SK-N-SH (cell line): ENCODE measurements around the gene CDC34. TPM values are rescaled to one million over a fixed set of nuclear protein-coding genes. Genes with fewer than 3 reads are reported as not detected.

Source experiments
- CTCF ChIA-PET: fragments of 300-600, 350-600 bp; formaldehyde crosslinking; extraction: SDS; loops from one replicate; lab custom pipeline; 2021; lab: Yijun Ruan, JAX
- POLR2A ChIA-PET: fragments of 350-600 bp; sonication (Branson Sonifier 250); formaldehyde crosslinking; extraction: SDS; loops from one replicate; lab custom pipeline; 2020; ENCODE audit warnings: antibody characterized with exemption, inconsistent platforms; lab: Yijun Ruan, JAX
- DNase-seq: peaks from one replicate; pipeline ENCODE4 v3.0.0; 2012
- H2AFZ ChIP-seq: fragments of 200-600 bp; sonication (generic); 2 replicates; pipeline ENCODE4 v1.8.1; 2016; ENCODE audit warnings: antibody characterized with exemption, mild to moderate bottlenecking, low read depth
- H3F3A ChIP-seq: fragments of 200-600 bp; sonication (generic); replicated peaks from 2 replicates; pipeline ENCODE3; 2016; ENCODE audit warnings: antibody characterized with exemption, mild to moderate bottlenecking; ENCODE audit not compliant: insufficient read depth
- H3K27ac ChIP-seq, 2 experiments: fragments of 200-500 bp in 1 of 2; fragments of 200-600 bp in 1 of 2; sonication (Bioruptor generic) in 1 of 2; sonication (generic), shearing (Covaris generic) in 1 of 2; 2 replicates each; pipeline versions ENCODE4 v1.5.1 to v1.6.1; 2014 to 2016; ENCODE audit warnings: low read depth in 2 of 2, inconsistent platforms in 1 of 2, low read length in 1 of 2, mild to moderate bottlenecking in 1 of 2, mixed read lengths in 1 of 2
- H3K27me3 ChIP-seq: fragments of 200-600 bp; sonication (generic), shearing (Covaris generic); 2 replicates; pipeline ENCODE4 v1.6.1; 2016; ENCODE audit warnings: mixed run types; ENCODE audit not compliant: insufficient read depth
- H3K36me3 ChIP-seq, 2 experiments: fragments of 200-500 bp in 1 of 2; fragments of 200-600 bp in 1 of 2; sonication (Bioruptor generic) in 1 of 2; sonication (generic) in 1 of 2; replicated peaks in 1 of 2; 2 replicates each; pipeline versions ENCODE3 to v1.5.1; 2014 to 2016; ENCODE audit warnings: low read length in 1 of 2, mild to moderate bottlenecking in 1 of 2; ENCODE audit not compliant: insufficient read depth in 2 of 2, control insufficient read depth in 1 of 2
- H3K4me1 ChIP-seq, 2 experiments: fragments of 200-500 bp in 1 of 2; fragments of 200-600 bp in 1 of 2; sonication (Bioruptor generic) in 1 of 2; sonication (generic), shearing (Covaris generic) in 1 of 2; 2 replicates each; pipeline versions ENCODE4 v1.5.1 to v1.6.1; 2014 to 2016; ENCODE audit warnings: low read depth in 1 of 2, low read length in 1 of 2, mixed run types in 1 of 2; ENCODE audit not compliant: insufficient read depth in 2 of 2, control insufficient read depth in 1 of 2
- H3K4me2 ChIP-seq: fragments of 200-600 bp; sonication (generic), shearing (Covaris generic); 2 replicates; pipeline ENCODE4 v1.6.1; 2017; ENCODE audit warnings: mixed run types
- H3K4me3 ChIP-seq, 2 experiments: fragments of 200-500 bp in 1 of 2; fragments of 200-600 bp in 1 of 2; sonication (Bioruptor generic) in 1 of 2; sonication (generic), shearing (Covaris generic) in 1 of 2; 2 replicates each; pipeline versions ENCODE4 v1.5.1 to v1.8.1; 2014 to 2016; ENCODE audit warnings: low read depth in 2 of 2, inconsistent platforms in 1 of 2, low read length in 1 of 2, mild to moderate bottlenecking in 1 of 2, mixed read lengths in 1 of 2, moderate library complexity in 1 of 2
- H3K79me2 ChIP-seq: fragments of 200-600 bp; sonication (generic); 2 replicates; pipeline ENCODE4 v1.8.1; 2017; ENCODE audit warnings: mild to moderate bottlenecking; ENCODE audit not compliant: insufficient read depth
- H3K9ac ChIP-seq: fragments of 200-600 bp; sonication (generic); 2 replicates; pipeline ENCODE4 v1.6.1; 2017; ENCODE audit warnings: mixed run types
- H3K9me2 ChIP-seq: fragments of 200-600 bp; sonication (generic); 2 replicates; pipeline ENCODE4 v1.6.1; 2017; ENCODE audit warnings: mixed run types
- H3K9me3 ChIP-seq: fragments of 200-600 bp; sonication (generic); 2 replicates; pipeline ENCODE4 v1.6.1; 2017; ENCODE audit warnings: mixed run types, mild to moderate bottlenecking, moderate library complexity
- H4K20me1 ChIP-seq: fragments of 200-600 bp; sonication (generic); 2 replicates; pipeline ENCODE4 v1.6.1; 2017; ENCODE audit warnings: mild to moderate bottlenecking, mixed run types; ENCODE audit not compliant: insufficient read depth
- CHD2 ChIP-seq: fragments of 150-350 bp; IDR thresholded peaks from 2 replicates; pipeline ENCODE4 v1.6.1; 2018; ENCODE audit warnings: low read length; ENCODE audit not compliant: partially characterized antibody
- ELF1 ChIP-seq: IDR thresholded peaks from 2 replicates; pipeline ENCODE4 v1.4.0; 2012
- EP300 ChIP-seq, 2 experiments: IDR thresholded peaks; 2 replicates each; pipeline versions ENCODE4 v1.4.0 to v1.6.1; 2012; ENCODE audit warnings: borderline replicate concordance in 1 of 2, low read depth in 1 of 2, low read length in 1 of 2
- EZH2phosphoT487 ChIP-seq: fragments of 200-600 bp; sonication (generic); IDR thresholded peaks from 2 replicates; pipeline ENCODE4 v1.6.1; 2017; ENCODE audit warnings: low read depth, mixed run types, mild to moderate bottlenecking, antibody characterized with exemption, moderate library complexity, borderline replicate concordance
- FOSL2 ChIP-seq: IDR thresholded peaks from 2 replicates; pipeline ENCODE4 v1.4.0; 2012; ENCODE audit warnings: low read depth, mild to moderate bottlenecking, moderate library complexity, borderline replicate concordance
- FOXJ3 ChIP-seq: sonication (generic); formaldehyde crosslinking; IDR thresholded peaks from 2 replicates; pipeline ENCODE4 v1.5.1; 2020; ENCODE audit warnings: mild to moderate bottlenecking, missing genetic modification reagents
- GABPA ChIP-seq: IDR thresholded peaks from 2 replicates; pipeline ENCODE4 v1.4.0; 2012; ENCODE audit warnings: low read depth, mild to moderate bottlenecking
- GATA2 ChIP-seq: sonication (generic); formaldehyde crosslinking; IDR thresholded peaks from 2 replicates; pipeline ENCODE4 v1.5.0; 2020; ENCODE audit warnings: mild to moderate bottlenecking, missing genetic modification reagents
- JUND ChIP-seq: IDR thresholded peaks from 2 replicates; pipeline ENCODE4 v1.4.0; 2012
- MEF2A ChIP-seq: IDR thresholded peaks from 2 replicates; pipeline ENCODE4 v1.4.0; 2012; ENCODE audit warnings: low read depth, borderline replicate concordance
- NFIC ChIP-seq: IDR thresholded peaks from 2 replicates; pipeline ENCODE4 v1.4.0; 2012; ENCODE audit warnings: borderline replicate concordance
- NRF1 ChIP-seq: IDR thresholded peaks from 2 replicates; pipeline ENCODE4 v1.6.1; 2012; ENCODE audit warnings: low read depth, mild to moderate bottlenecking, low read length
- POLR2AphosphoS5 ChIP-seq: IDR thresholded peaks from 2 replicates; pipeline ENCODE4 v1.6.1; 2012; ENCODE audit warnings: low read depth, low read length
- RAD21 ChIP-seq: IDR thresholded peaks from 2 replicates; pipeline ENCODE4 v1.6.1; 2012; ENCODE audit warnings: mild to moderate bottlenecking, low read length
- RCOR1 ChIP-seq: fragments of 150-350 bp; IDR thresholded peaks from 2 replicates; pipeline ENCODE4 v1.6.1; 2017; ENCODE audit warnings: antibody characterized with exemption, low read length
- RXRA ChIP-seq: IDR thresholded peaks from 2 replicates; pipeline ENCODE4 v1.4.0; 2012; ENCODE audit warnings: low read depth, mild to moderate bottlenecking, borderline replicate concordance
- SIN3A ChIP-seq: IDR thresholded peaks from 2 replicates; pipeline ENCODE4 v1.6.1; 2012; ENCODE audit warnings: low read depth, mild to moderate bottlenecking, low read length, moderate library complexity, borderline replicate concordance
- SMC3 ChIP-seq: IDR thresholded peaks from 2 replicates; pipeline ENCODE4 v1.6.1; 2012; ENCODE audit warnings: low read depth, low read length, improper control_type of control experiment
- TAF1 ChIP-seq: IDR thresholded peaks from 2 replicates; pipeline ENCODE4 v1.6.1; 2012; ENCODE audit warnings: low read depth, mild to moderate bottlenecking, low read length, moderate library complexity, borderline replicate concordance
- TCF12 ChIP-seq: IDR thresholded peaks from 2 replicates; pipeline ENCODE4 v1.4.0; 2012
- TEAD4 ChIP-seq: IDR thresholded peaks from 2 replicates; pipeline ENCODE4 v1.4.0; 2012; ENCODE audit warnings: mild to moderate bottlenecking, borderline replicate concordance; ENCODE audit not compliant: insufficient read depth
- YY1 ChIP-seq: IDR thresholded peaks from 2 replicates; pipeline ENCODE4 v1.4.0; 2012; ENCODE audit warnings: low read depth, mild to moderate bottlenecking
- WGBS: methylation state at CpG from one replicate; pipeline ENCODE4 v1.1.6; 2017; ENCODE audit warnings: low lambda C conversion rate; 5-methylcytosine and 5-hydroxymethylcytosine counted together
- polyA plus RNA-seq, 3 experiments: library from polyadenylated mRNA; depleted of rRNA; stranded (reverse); fragments of >200 nt; gene quantifications; 2 replicates each; pipeline ENCODE4 v1.2.3, GENCODE V29; 2012
- TF ChIP-seq, protein P1 (sequence below): fragments of 200-600 bp; sonication (generic); IDR thresholded peaks from 2 replicates; pipeline ENCODE4 v1.6.1; 2017; ENCODE audit warnings: antibody characterized with exemption, mild to moderate bottlenecking, moderate library complexity
- TF ChIP-seq, protein P2 (sequence below): fragments of 150-350 bp; IDR thresholded peaks from 2 replicates; pipeline ENCODE4 v1.6.1; 2017; ENCODE audit warnings: antibody characterized with exemption, low read length, low read depth, borderline replicate concordance
- TF ChIP-seq, protein P3 (sequence below): IDR thresholded peaks from 2 replicates; pipeline ENCODE4 v1.4.0; 2012; ENCODE audit warnings: low read depth, borderline replicate concordance
- TF ChIP-seq, protein P4 (sequence below): fragments of 150-350 bp; IDR thresholded peaks from 2 replicates; pipeline ENCODE4 v1.6.1; 2016; ENCODE audit warnings: mild to moderate bottlenecking, low read depth, low read length
- TF ChIP-seq, protein P5 (sequence below): IDR thresholded peaks from 2 replicates; pipeline ENCODE4; 2012

CDC34 gene
- polyA plus RNA-seq, 1 of the 3 experiments (the other 2 are of a cell fraction): 96.7 TPM

DNA sequence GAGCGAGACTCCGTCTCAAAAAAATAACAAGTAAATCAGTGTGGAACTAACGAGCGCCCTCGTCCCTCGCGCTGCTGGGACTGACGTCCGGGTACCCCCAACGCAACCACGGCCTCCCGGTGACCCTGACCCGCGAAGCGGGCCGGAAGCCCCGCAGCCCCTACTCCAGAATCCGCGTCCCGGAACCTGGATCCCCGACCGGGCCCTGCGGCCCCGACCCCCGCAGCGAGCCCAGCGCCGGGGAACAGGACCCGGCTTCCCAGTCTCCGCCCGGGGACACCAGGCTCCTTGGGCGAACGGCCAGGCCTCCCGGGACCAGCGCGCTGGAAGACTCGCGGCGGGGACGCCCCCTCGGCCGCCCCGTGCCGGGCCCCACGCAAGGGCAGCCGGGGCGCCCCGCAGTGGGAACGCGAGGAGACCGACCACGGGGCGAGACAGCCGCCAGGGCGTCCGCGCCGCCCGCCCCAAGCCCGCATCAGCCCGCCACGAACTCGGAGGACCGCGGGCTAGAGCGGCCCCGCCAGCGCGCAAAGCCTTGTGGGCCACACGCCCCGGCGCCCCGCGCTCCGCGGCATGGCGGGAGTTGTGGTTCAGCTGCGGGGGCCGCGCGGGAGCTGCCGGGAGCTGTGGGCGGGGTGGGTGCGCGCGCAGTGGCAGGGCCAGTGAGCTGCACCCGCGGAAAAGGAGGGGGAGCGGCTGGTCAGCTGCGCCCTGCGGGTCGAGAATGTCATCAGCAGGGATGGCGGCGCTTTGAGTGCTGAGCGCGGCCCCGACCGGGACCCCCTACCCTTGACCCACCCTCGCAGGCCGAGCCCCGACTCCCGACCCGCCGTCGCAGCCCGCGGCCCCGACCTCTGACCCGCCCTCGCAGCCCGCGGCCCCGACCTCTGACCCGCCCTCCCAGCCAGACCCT is 42.8 kb upstream of the CDC34 start:
- ChIA-PET CTCF (interaction anchor here (0.9 to 2.7 kb wide), 4 partner anchors 9 to 105 kb away, joined by 4 to 11 read pairs (median 8); no protein-coding TSS in a partner anchor), POLR2A (interaction anchor here (0.9 kb wide), 1 partner anchor 18 kb away, joined by 7 read pairs; no protein-coding TSS in a partner anchor)
- H3K4me1 ChIP-seq: peaks cover 0 to 7% of the 10 kb centered on the region in 2 experiments; a peak in 1 of 4 replicates
- peaks cover 7% of the 10 kb centered on the region for H3F3A ChIP-seq
- H3K36me3 ChIP-seq: no peaks in the 10 kb centered on the region
- 2% methylated on average over 38 of the region's 114 CpGs for WGBS
- no peaks in the 10 kb centered on the region for H3K27me3 ChIP-seq
- peak overlapping the region; percentile 84 for H3K4me3 ChIP-seq
- no peaks in the 10 kb centered on the region for H3K9me2 ChIP-seq
- H4K20me1 ChIP-seq: no peaks in the 10 kb centered on the region
- H3K9me3 ChIP-seq: no peaks in the 10 kb centered on the region
- peak overlapping the region; percentile 88; the same call in 1 of the 2 replicates for H2AFZ ChIP-seq
- peak overlapping the region; percentile 96 for H3K4me2 ChIP-seq
- peak overlapping the region; percentile 97 for H3K9ac ChIP-seq
- H3K27ac ChIP-seq: peak overlapping the region; percentile 76 to 92
- DNase-seq: peak; percentile 99
- no peaks in the 10 kb centered on the region for H3K79me2 ChIP-seq
- TF ChIP-seq GABPA: peak; percentile 58
- TF ChIP-seq SIN3A: peak; percentile 82
- TF ChIP-seq RAD21: no peak
- peak; percentile 81 for TF ChIP-seq TAF1
- no peak for TF ChIP-seq MEF2A
- no peak for TF ChIP-seq JUND
- TF ChIP-seq FOXJ3 (CRISPR knock-in tag): no peak
- TF ChIP-seq EP300 (IDR thresholded peaks at IDR 0.05; ENCODE audit: borderline replicate concordance in 1 of 2, low read depth in 1 of 2, low read length in 1 of 2): no peak
- TF ChIP-seq, protein P1, sequence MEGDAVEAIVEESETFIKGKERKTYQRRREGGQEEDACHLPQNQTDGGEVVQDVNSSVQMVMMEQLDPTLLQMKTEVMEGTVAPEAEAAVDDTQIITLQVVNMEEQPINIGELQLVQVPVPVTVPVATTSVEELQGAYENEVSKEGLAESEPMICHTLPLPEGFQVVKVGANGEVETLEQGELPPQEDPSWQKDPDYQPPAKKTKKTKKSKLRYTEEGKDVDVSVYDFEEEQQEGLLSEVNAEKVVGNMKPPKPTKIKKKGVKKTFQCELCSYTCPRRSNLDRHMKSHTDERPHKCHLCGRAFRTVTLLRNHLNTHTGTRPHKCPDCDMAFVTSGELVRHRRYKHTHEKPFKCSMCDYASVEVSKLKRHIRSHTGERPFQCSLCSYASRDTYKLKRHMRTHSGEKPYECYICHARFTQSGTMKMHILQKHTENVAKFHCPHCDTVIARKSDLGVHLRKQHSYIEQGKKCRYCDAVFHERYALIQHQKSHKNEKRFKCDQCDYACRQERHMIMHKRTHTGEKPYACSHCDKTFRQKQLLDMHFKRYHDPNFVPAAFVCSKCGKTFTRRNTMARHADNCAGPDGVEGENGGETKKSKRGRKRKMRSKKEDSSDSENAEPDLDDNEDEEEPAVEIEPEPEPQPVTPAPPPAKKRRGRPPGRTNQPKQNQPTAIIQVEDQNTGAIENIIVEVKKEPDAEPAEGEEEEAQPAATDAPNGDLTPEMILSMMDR: no peak
- TF ChIP-seq GATA2 (CRISPR knock-in tag): no peak
- TF ChIP-seq FOSL2: no peak
- TF ChIP-seq, protein P2, sequence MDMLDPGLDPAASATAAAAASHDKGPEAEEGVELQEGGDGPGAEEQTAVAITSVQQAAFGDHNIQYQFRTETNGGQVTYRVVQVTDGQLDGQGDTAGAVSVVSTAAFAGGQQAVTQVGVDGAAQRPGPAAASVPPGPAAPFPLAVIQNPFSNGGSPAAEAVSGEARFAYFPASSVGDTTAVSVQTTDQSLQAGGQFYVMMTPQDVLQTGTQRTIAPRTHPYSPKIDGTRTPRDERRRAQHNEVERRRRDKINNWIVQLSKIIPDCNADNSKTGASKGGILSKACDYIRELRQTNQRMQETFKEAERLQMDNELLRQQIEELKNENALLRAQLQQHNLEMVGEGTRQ: no peak
- TF ChIP-seq EZH2phosphoT487: no peak
- no peak for TF ChIP-seq TEAD4
- TF ChIP-seq, protein P3, sequence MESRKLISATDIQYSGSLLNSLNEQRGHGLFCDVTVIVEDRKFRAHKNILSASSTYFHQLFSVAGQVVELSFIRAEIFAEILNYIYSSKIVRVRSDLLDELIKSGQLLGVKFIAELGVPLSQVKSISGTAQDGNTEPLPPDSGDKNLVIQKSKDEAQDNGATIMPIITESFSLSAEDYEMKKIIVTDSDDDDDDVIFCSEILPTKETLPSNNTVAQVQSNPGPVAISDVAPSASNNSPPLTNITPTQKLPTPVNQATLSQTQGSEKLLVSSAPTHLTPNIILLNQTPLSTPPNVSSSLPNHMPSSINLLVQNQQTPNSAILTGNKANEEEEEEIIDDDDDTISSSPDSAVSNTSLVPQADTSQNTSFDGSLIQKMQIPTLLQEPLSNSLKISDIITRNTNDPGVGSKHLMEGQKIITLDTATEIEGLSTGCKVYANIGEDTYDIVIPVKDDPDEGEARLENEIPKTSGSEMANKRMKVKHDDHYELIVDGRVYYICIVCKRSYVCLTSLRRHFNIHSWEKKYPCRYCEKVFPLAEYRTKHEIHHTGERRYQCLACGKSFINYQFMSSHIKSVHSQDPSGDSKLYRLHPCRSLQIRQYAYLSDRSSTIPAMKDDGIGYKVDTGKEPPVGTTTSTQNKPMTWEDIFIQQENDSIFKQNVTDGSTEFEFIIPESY: no peak
- TF ChIP-seq ELF1: peak; percentile 33; the same call in 1 of the 2 replicates
- TF ChIP-seq RXRA: no peak
- peak; percentile 70 for TF ChIP-seq POLR2AphosphoS5
- TF ChIP-seq NRF1: peak; percentile 72
- TF ChIP-seq SMC3: no peak
- TF ChIP-seq, protein P4, sequence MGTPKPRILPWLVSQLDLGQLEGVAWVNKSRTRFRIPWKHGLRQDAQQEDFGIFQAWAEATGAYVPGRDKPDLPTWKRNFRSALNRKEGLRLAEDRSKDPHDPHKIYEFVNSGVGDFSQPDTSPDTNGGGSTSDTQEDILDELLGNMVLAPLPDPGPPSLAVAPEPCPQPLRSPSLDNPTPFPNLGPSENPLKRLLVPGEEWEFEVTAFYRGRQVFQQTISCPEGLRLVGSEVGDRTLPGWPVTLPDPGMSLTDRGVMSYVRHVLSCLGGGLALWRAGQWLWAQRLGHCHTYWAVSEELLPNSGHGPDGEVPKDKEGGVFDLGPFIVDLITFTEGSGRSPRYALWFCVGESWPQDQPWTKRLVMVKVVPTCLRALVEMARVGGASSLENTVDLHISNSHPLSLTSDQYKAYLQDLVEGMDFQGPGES: no peak
- TF ChIP-seq RCOR1: no peak
- no peak for TF ChIP-seq TCF12
- TF ChIP-seq CHD2: peak; percentile 80
- TF ChIP-seq, protein P5, sequence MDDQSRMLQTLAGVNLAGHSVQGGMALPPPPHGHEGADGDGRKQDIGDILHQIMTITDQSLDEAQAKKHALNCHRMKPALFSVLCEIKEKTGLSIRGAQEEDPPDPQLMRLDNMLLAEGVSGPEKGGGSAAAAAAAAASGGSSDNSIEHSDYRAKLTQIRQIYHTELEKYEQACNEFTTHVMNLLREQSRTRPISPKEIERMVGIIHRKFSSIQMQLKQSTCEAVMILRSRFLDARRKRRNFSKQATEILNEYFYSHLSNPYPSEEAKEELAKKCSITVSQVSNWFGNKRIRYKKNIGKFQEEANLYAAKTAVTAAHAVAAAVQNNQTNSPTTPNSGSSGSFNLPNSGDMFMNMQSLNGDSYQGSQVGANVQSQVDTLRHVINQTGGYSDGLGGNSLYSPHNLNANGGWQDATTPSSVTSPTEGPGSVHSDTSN: peak; percentile 18; the same call in 1 of the 2 replicates
- no peak for TF ChIP-seq NFIC
- TF ChIP-seq YY1: peak; percentile 69; the same call in 1 of the 2 replicates
